OCI-LY1 (cell line): ENCODE measurements around the gene PLPP1.

ENCODE experiments used
- EZH2 ChIP-seq: fragments of 200-600 bp; sonication (generic), shearing (Covaris generic); IDR thresholded peaks from 2 replicates; pipeline ENCODE4 v1.8.0; 2017; ENCODE audit warnings: borderline replicate concordance, mixed run types, mild to moderate bottlenecking, antibody characterized with exemption, low read length, moderate library complexity, mixed read lengths
- TF ChIP-seq, protein P1 (sequence below): fragments of 200-600 bp; sonication (generic), shearing (Covaris generic); IDR thresholded peaks from 2 replicates; pipeline ENCODE4 v1.5.1; 2017; ENCODE audit warnings: mild to moderate bottlenecking, antibody characterized with exemption, low read length, moderate library complexity, mixed read lengths

- TF ChIP-seq, protein P1, sequence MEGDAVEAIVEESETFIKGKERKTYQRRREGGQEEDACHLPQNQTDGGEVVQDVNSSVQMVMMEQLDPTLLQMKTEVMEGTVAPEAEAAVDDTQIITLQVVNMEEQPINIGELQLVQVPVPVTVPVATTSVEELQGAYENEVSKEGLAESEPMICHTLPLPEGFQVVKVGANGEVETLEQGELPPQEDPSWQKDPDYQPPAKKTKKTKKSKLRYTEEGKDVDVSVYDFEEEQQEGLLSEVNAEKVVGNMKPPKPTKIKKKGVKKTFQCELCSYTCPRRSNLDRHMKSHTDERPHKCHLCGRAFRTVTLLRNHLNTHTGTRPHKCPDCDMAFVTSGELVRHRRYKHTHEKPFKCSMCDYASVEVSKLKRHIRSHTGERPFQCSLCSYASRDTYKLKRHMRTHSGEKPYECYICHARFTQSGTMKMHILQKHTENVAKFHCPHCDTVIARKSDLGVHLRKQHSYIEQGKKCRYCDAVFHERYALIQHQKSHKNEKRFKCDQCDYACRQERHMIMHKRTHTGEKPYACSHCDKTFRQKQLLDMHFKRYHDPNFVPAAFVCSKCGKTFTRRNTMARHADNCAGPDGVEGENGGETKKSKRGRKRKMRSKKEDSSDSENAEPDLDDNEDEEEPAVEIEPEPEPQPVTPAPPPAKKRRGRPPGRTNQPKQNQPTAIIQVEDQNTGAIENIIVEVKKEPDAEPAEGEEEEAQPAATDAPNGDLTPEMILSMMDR, result no peak
- no peak for TF ChIP-seq EZH2
Observed at GRCh38 chr5:55554585-55555202, 19.9 kb upstream of the PLPP1 start.
